ENCODE measurements around the gene PNISR.
"Not testable (repeated sequence)": the region's sequence is repeated elsewhere in the genome, so short reads cannot be mapped to it uniquely, and the experiment has no call there.

GRCh38 chr6:99459133-99459532, 34.0 kb upstream of the PNISR start:
- TF ChIP-seq, protein P1, sequence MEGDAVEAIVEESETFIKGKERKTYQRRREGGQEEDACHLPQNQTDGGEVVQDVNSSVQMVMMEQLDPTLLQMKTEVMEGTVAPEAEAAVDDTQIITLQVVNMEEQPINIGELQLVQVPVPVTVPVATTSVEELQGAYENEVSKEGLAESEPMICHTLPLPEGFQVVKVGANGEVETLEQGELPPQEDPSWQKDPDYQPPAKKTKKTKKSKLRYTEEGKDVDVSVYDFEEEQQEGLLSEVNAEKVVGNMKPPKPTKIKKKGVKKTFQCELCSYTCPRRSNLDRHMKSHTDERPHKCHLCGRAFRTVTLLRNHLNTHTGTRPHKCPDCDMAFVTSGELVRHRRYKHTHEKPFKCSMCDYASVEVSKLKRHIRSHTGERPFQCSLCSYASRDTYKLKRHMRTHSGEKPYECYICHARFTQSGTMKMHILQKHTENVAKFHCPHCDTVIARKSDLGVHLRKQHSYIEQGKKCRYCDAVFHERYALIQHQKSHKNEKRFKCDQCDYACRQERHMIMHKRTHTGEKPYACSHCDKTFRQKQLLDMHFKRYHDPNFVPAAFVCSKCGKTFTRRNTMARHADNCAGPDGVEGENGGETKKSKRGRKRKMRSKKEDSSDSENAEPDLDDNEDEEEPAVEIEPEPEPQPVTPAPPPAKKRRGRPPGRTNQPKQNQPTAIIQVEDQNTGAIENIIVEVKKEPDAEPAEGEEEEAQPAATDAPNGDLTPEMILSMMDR (IDR thresholded peaks at IDR 0.05), result not testable (repeated sequence)
- not testable (repeated sequence) for TF ChIP-seq POLR2A (IDR thresholded peaks at IDR 0.05)

Data from Peyer's patch (tissue), 4 donors.